Chondrocyte (in vitro differentiated cells): Measurements from ENCODE around the gene GCNT2. TPM values are rescaled to one million over a fixed set of nuclear protein-coding genes. Genes with fewer than 3 reads are reported as not detected.
A peak's percentile ranks its signal among the peaks of the same experiment; 100 is the strongest.
"Not testable (repeated sequence)": the region's sequence is repeated elsewhere in the genome, so short reads cannot be mapped to it uniquely, and the experiment has no call there.

ENCODE experiments used
- DNase-seq: peaks from one replicate; pipeline ENCODE4 v3.0.0; 2021; ENCODE audit warnings: mixed read lengths, low spot score
- H3K27ac Mint-ChIP-seq: one replicate; pipeline ENCODE4 v1.8.0; 2021; ENCODE audit warnings: mild to moderate bottlenecking, moderate library complexity, mixed read lengths; ENCODE audit not compliant: unreplicated experiment
- H3K27me3 Mint-ChIP-seq: 2 replicates; pipeline ENCODE4 v1.8.0; 2021; ENCODE audit warnings: low read depth, mixed read lengths
- H3K36me3 Mint-ChIP-seq: 2 replicates; pipeline ENCODE4 v1.8.0; 2021; ENCODE audit warnings: low read depth, mixed read lengths
- H3K4me1 Mint-ChIP-seq: 2 replicates; pipeline ENCODE4 v1.8.0; 2021; ENCODE audit warnings: low read depth, mild to moderate bottlenecking, mixed read lengths
- H3K4me3 Mint-ChIP-seq: one replicate; pipeline ENCODE4 v1.8.0; 2021; ENCODE audit warnings: mild to moderate bottlenecking, moderate library complexity, mixed read lengths; ENCODE audit not compliant: unreplicated experiment
- H3K9me3 Mint-ChIP-seq: 2 replicates; pipeline ENCODE4 v1.8.0; 2021; ENCODE audit warnings: low read depth, mixed read lengths
- CTCF ChIP-seq: fragments of 200-600 bp; sonication (generic); IDR thresholded peaks from 2 replicates; pipeline ENCODE4 v1.5.0; 2021; ENCODE audit warnings: antibody characterized with exemption, mild to moderate bottlenecking, moderate library complexity
- total RNA-seq: library from RNA; stranded (reverse); gene quantifications from 3 replicates; pipeline ENCODE4 v1.2.1, GENCODE V29; 2021

GCNT2 gene
- total RNA-seq, 1 donor from 2014 or later: 0.67 TPM

DNA sequence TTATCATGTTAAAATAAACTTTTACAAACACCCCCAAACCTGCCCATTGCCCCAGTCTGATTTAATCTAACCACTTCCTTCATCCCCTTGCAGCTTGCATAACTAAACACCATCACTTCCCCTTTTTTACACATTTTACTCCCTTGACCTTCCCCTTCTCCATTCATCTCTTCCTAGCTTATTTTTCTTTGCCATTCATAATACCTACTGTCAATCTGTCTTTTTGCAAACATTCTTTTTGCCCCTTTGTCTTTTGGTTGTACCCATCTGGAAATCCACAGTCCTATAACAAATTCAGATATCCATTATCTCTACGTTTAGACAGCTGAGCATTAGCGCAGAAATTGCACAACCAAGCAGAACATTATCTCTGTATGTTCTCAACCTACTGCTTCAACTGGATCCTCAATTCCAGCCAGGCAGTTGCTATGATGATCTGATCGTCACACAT is 122.1 kb downstream of the GCNT2 start:
- H3K27me3 Mint-ChIP-seq: peaks cover 9% of the 10 kb centered on the region
- H3K9me3 Mint-ChIP-seq: peaks cover 9% of the 10 kb centered on the region
- no peaks in the 10 kb centered on the region for H3K36me3 Mint-ChIP-seq
- no peak overlapping the region for H3K4me3 Mint-ChIP-seq
- TF ChIP-seq CTCF: no peak
- DNase-seq: no peak
- no peaks in the 10 kb centered on the region for H3K4me1 Mint-ChIP-seq
- H3K27ac Mint-ChIP-seq: no peak overlapping the region

GRCh38 chr6:10644225-10644624 is 123.1 kb downstream of the GCNT2 start:
- Mint-ChIP-seq H3K9me3 (peaks cover 4% of the 10 kb centered on the region), H3K4me3 (no peak overlapping the region), H3K36me3 (no peaks in the 10 kb centered on the region), H3K27me3 (peaks cover 9% of the 10 kb centered on the region), H3K4me1 (no peaks in the 10 kb centered on the region), H3K27ac (no peak overlapping the region)
- TF ChIP-seq CTCF: no peak
- DNase-seq: no peak

DNA sequence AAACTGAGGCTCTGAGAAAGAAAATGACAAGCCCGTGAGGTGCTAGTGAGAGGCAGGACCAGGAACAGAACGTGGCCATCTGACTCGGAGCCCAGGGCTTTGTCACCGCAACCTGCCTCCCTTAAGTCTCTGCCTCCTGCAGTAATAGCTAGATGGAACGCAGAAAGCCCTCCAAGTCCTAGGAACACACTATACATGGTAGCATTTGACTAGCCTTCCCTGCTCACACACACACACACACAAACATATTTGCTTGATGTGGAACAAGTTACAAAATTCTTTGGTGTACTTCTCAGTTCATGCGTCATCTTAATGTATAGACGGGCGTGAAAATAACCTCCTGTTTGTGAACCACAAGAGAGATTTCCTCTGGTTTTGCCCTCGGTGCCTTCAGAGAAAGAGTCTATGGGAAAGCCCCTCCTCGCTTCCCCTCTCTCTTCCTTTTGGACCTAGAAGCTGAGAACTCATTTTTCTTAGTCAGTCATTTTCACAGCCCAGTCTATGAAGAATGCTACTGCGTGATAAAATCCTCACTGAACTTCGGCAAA is 134.4 kb downstream of the GCNT2 start:
- H3K27me3 Mint-ChIP-seq: peaks cover 11% of the 10 kb centered on the region
- no peak overlapping the region for H3K27ac Mint-ChIP-seq
- H3K9me3 Mint-ChIP-seq: no peaks in the 10 kb centered on the region
- H3K4me3 Mint-ChIP-seq: no peak overlapping the region
- H3K36me3 Mint-ChIP-seq: no peaks in the 10 kb centered on the region
- no peak for TF ChIP-seq CTCF
- no peak for DNase-seq
- H3K4me1 Mint-ChIP-seq: no peaks in the 10 kb centered on the region

GRCh38 chr6:10658910-10659698 is 138.0 kb downstream of the GCNT2 start:
- H3K27ac Mint-ChIP-seq: peak overlapping the region; percentile 49
- peaks cover under 1% of the 10 kb centered on the region for H3K9me3 Mint-ChIP-seq
- H3K4me3 Mint-ChIP-seq: peak overlapping the region; percentile 71
- H3K27me3 Mint-ChIP-seq: peaks cover 4% of the 10 kb centered on the region
- peaks cover under 1% of the 10 kb centered on the region for H3K36me3 Mint-ChIP-seq
- TF ChIP-seq CTCF: no peak
- no peak for DNase-seq
- H3K4me1 Mint-ChIP-seq: no peaks in the 10 kb centered on the region

DNA sequence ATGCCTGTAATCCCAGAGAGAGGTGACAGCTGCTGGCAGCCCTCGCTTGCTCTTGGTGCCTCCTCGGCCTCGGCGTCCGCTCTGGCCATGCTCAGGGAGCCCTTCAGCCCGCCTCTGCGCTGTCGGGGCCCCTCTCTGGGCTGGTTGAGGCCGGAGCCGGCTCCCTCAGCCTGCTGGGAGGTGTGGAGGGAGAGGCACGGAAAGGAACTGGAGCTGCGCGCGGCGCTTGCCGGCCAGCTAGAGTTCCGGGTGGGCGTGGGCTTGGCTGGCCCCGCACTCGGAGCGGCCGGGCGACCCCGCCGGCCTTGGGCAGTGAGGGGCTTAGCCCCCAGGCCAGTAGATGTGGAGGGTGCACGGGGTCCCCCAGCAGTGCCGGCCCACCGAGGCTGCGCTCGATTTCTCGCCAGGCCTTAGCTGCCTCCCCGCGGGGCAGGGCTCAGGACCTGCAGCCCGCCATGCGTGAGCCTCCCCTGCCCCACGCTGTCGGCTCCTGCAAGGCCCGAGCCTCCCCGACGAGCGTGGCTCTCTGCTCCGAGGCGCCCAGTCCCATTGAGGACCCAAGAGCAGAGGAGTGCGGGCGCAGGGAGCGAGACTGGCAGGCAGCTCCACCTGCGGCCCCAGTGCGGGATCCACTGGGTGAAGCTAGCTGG is 138.7 kb downstream of the GCNT2 start:
- H3K27ac Mint-ChIP-seq: peak overlapping the region; percentile 49
- H3K36me3 Mint-ChIP-seq: peaks cover 1% of the 10 kb centered on the region
- peak overlapping the region; percentile 71 for H3K4me3 Mint-ChIP-seq
- H3K4me1 Mint-ChIP-seq: no peaks in the 10 kb centered on the region
- no peak for DNase-seq
- TF ChIP-seq CTCF: no peak
- H3K9me3 Mint-ChIP-seq: peaks cover 7% of the 10 kb centered on the region
- peaks cover 4% of the 10 kb centered on the region for H3K27me3 Mint-ChIP-seq

DNA sequence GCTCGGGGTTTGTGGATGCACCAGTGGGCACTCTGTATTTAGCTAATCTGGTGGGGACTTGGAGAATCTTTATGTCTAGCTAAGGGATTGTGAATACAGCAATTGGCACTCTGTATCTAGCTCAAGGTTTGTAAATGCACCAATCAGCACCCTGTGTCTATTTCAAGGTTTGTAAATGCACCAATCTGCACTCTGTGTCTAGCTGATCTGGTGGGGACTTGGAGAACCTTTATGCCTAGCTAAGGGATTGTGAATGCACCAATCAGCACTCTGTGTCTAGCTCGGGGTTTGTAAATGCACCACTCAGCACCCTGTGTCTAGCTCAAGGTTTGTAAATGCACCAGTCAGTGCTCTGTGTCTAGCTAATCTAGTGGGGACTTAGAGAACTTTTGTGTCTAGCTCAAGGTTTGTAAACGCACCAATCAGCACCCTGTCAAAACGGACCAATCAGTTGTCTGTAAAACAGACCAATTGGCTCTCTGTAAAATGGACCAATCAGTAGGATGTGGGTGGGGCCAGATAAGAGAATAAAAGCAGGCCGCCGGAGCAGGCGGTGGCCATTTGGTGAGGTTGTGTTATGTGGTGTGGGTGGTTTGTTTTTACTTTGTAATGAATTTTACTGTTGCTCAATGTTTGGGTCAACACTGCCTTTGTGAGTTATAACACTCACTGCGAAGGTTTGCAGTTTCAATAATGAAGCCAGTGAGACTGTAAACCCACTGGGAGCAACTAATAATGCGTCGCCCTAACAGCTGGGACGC is 139.5 kb downstream of the GCNT2 start:
- peak overlapping the region; percentile 71 for H3K4me3 Mint-ChIP-seq
- H3K36me3 Mint-ChIP-seq, H3K27ac Mint-ChIP-seq, H3K27me3 Mint-ChIP-seq, DNase-seq, H3K9me3 Mint-ChIP-seq, H3K4me1 Mint-ChIP-seq: not testable (repeated sequence)
